ENCODE data around the gene PSMD1.

Gene PSMD1

GRCh38 chr2:231169488-231169887, 112.8 kb downstream of the PSMD1 start:
- H2AK5ac ChIP-seq (ENCODE audit: low read length), result no peak overlapping the region
- no peak overlapping the region for H3K4me2 ChIP-seq (ENCODE audit: low read length)
- H3K9ac ChIP-seq (ENCODE audit: low read length), result no peak overlapping the region
- no peaks in the 10 kb centered on the region for H3K79me2 ChIP-seq (ENCODE audit: control insufficient read depth, insufficient read depth, low read length)
- H3K23ac ChIP-seq (ENCODE audit: low read length), result no peak overlapping the region
- WGBS (ENCODE audit: extremely low coverage, insufficient coverage, low lambda C conversion rate), result no CpG with 5 or more reads among the region's 3 CpGs
- no peak overlapping the region for H4K8ac ChIP-seq (ENCODE audit: low read depth, low read length)
- H3K18ac ChIP-seq (ENCODE audit: low read length), result no peak overlapping the region
- no peak overlapping the region for H2BK15ac ChIP-seq (replicated peaks; ENCODE audit: low read depth)
- H3K27ac ChIP-seq (ENCODE audit: low read depth, low read length), result no peak overlapping the region
- H3K4me3 ChIP-seq (ENCODE audit: low read length), result no peak overlapping the region
- H2BK120ac ChIP-seq (ENCODE audit: low read depth, low read length), result no peak overlapping the region
- H3K27me3 ChIP-seq (ENCODE audit: insufficient read depth, low read length, poor library complexity), result no peaks in the 10 kb centered on the region
- DNase-seq, result no peak
- peaks cover 5% of the 10 kb centered on the region for H3K36me3 ChIP-seq (ENCODE audit: control insufficient read depth, insufficient read depth, low read length)
- no peak overlapping the region for H2BK5ac ChIP-seq (ENCODE audit: low read length)
- no peak overlapping the region for H3K4ac ChIP-seq (ENCODE audit: low read depth, low read length)
- no peaks in the 10 kb centered on the region for H3K4me1 ChIP-seq (ENCODE audit: control insufficient read depth, low read depth, low read length)
- H4K5ac ChIP-seq (ENCODE audit: low read length), result no peak overlapping the region
- no peaks in the 10 kb centered on the region for H3K79me1 ChIP-seq (ENCODE audit: low read length)
- no peak overlapping the region for H3K56ac ChIP-seq (ENCODE audit: low read length)

DNA sequence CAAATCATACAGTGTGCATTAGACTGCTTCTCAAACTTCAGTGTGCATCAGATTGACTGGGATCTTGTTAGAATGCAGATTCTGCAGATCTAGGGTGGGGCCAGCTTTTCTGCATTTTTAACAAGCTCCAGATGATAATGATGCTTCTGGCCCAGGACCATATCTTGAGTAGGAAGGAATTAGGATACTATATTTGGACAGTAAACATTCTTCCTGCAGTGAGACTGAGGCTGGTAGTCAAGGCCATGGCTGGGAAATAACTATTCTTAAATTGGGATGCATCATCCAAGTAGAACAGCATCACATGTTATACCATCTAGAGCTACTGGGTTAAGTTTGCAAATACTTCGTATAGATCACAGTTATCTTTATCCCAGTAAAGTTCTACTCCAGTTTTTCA, 113.4 kb downstream of the PSMD1 start:
- WGBS (ENCODE audit: extremely low coverage, insufficient coverage, low lambda C conversion rate), result no CpG with 5 or more reads among the region's 1 CpG

GRCh38 chr2:231172025-231172424, 115.4 kb downstream of the PSMD1 start:
- no peak overlapping the region for H4K5ac ChIP-seq (ENCODE audit: low read length)

More for the DNA sequence above, 113.4 kb downstream of the PSMD1 start:
- H3K4me2 ChIP-seq (ENCODE audit: low read length), result no peak overlapping the region
- no peak overlapping the region for H3K56ac ChIP-seq (ENCODE audit: low read length)
- H3K4me1 ChIP-seq (ENCODE audit: control insufficient read depth, low read depth, low read length), result no peaks in the 10 kb centered on the region
- no peak overlapping the region for H2BK5ac ChIP-seq (ENCODE audit: low read length)
- no peak overlapping the region for H2BK120ac ChIP-seq (ENCODE audit: low read depth, low read length)
- H3K79me2 ChIP-seq (ENCODE audit: control insufficient read depth, insufficient read depth, low read length), result no peaks in the 10 kb centered on the region
- no peak overlapping the region for H4K8ac ChIP-seq (ENCODE audit: low read depth, low read length)
- no peak overlapping the region for H3K4ac ChIP-seq (ENCODE audit: low read depth, low read length)
- H2BK15ac ChIP-seq (replicated peaks; ENCODE audit: low read depth), result no peak overlapping the region
- peaks cover 5% of the 10 kb centered on the region for H3K36me3 ChIP-seq (ENCODE audit: control insufficient read depth, insufficient read depth, low read length)
- no peak for DNase-seq
- H3K9ac ChIP-seq (ENCODE audit: low read length), result no peak overlapping the region
- H3K79me1 ChIP-seq (ENCODE audit: low read length), result no peaks in the 10 kb centered on the region
- no peak overlapping the region for H3K27ac ChIP-seq (ENCODE audit: low read depth, low read length)
- no peak overlapping the region for H4K5ac ChIP-seq (ENCODE audit: low read length)
- H3K27me3 ChIP-seq (ENCODE audit: insufficient read depth, low read length, poor library complexity), result no peaks in the 10 kb centered on the region
- no peak overlapping the region for H3K23ac ChIP-seq (ENCODE audit: low read length)
- H2AK5ac ChIP-seq (ENCODE audit: low read length), result no peak overlapping the region
- H3K4me3 ChIP-seq (ENCODE audit: low read length), result no peak overlapping the region
- H3K18ac ChIP-seq (ENCODE audit: low read length), result no peak overlapping the region

GRCh38 chr2:231174211-231174651, 117.6 kb downstream of the PSMD1 start:
- H3K18ac ChIP-seq (ENCODE audit: low read length), result no peak overlapping the region
- no peaks in the 10 kb centered on the region for H3K4me1 ChIP-seq (ENCODE audit: control insufficient read depth, low read depth, low read length)
- H3K79me2 ChIP-seq (ENCODE audit: control insufficient read depth, insufficient read depth, low read length), result no peaks in the 10 kb centered on the region
- no peaks in the 10 kb centered on the region for H3K79me1 ChIP-seq (ENCODE audit: low read length)
- no peak overlapping the region for H3K23ac ChIP-seq (ENCODE audit: low read length)
- H2BK120ac ChIP-seq (ENCODE audit: low read depth, low read length), result no peak overlapping the region
- H2AK5ac ChIP-seq (ENCODE audit: low read length), result no peak overlapping the region
- no CpG with 5 or more reads among the region's 2 CpGs for WGBS (ENCODE audit: extremely low coverage, insufficient coverage, low lambda C conversion rate)
- H4K8ac ChIP-seq (ENCODE audit: low read depth, low read length), result no peak overlapping the region
- no peaks in the 10 kb centered on the region for H3K27me3 ChIP-seq (ENCODE audit: insufficient read depth, low read length, poor library complexity)
- H3K9ac ChIP-seq (ENCODE audit: low read length), result no peak overlapping the region
- H3K27ac ChIP-seq (ENCODE audit: low read depth, low read length), result no peak overlapping the region
- no peak overlapping the region for H3K56ac ChIP-seq (ENCODE audit: low read length)
- peaks cover 3% of the 10 kb centered on the region for H3K36me3 ChIP-seq (ENCODE audit: control insufficient read depth, insufficient read depth, low read length)
- H4K5ac ChIP-seq (ENCODE audit: low read length), result no peak overlapping the region
- H2BK5ac ChIP-seq (ENCODE audit: low read length), result no peak overlapping the region
- H3K4me2 ChIP-seq (ENCODE audit: low read length), result no peak overlapping the region
- H2BK15ac ChIP-seq (replicated peaks; ENCODE audit: low read depth), result no peak overlapping the region
- no peak overlapping the region for H3K4ac ChIP-seq (ENCODE audit: low read depth, low read length)
- DNase-seq, result no peak
- no peak overlapping the region for H3K4me3 ChIP-seq (ENCODE audit: low read length)

More at GRCh38 chr2:231172025-231172424, 115.4 kb downstream of the PSMD1 start:
- H3K9ac ChIP-seq (ENCODE audit: low read length), result no peak overlapping the region
- H3K4me1 ChIP-seq (ENCODE audit: control insufficient read depth, low read depth, low read length), result no peaks in the 10 kb centered on the region
- no peak overlapping the region for H2BK120ac ChIP-seq (ENCODE audit: low read depth, low read length)
- no peaks in the 10 kb centered on the region for H3K79me1 ChIP-seq (ENCODE audit: low read length)
- no CpG with 5 or more reads among the region's 3 CpGs for WGBS (ENCODE audit: extremely low coverage, insufficient coverage, low lambda C conversion rate)
- no peak overlapping the region for H3K4me3 ChIP-seq (ENCODE audit: low read length)
- H2BK15ac ChIP-seq (replicated peaks; ENCODE audit: low read depth), result no peak overlapping the region
- no peak overlapping the region for H3K27ac ChIP-seq (ENCODE audit: low read depth, low read length)
- no peak overlapping the region for H3K4ac ChIP-seq (ENCODE audit: low read depth, low read length)
- no peak overlapping the region for H3K18ac ChIP-seq (ENCODE audit: low read length)
- no peak overlapping the region for H3K23ac ChIP-seq (ENCODE audit: low read length)
- no peak for DNase-seq
- no peak overlapping the region for H2BK5ac ChIP-seq (ENCODE audit: low read length)
- H3K27me3 ChIP-seq (ENCODE audit: insufficient read depth, low read length, poor library complexity), result no peaks in the 10 kb centered on the region
- no peak overlapping the region for H3K56ac ChIP-seq (ENCODE audit: low read length)
- no peak overlapping the region for H4K8ac ChIP-seq (ENCODE audit: low read depth, low read length)
- H3K36me3 ChIP-seq (ENCODE audit: control insufficient read depth, insufficient read depth, low read length), result peaks cover 4% of the 10 kb centered on the region
- H3K79me2 ChIP-seq (ENCODE audit: control insufficient read depth, insufficient read depth, low read length), result no peaks in the 10 kb centered on the region
- no peak overlapping the region for H2AK5ac ChIP-seq (ENCODE audit: low read length)
- no peak overlapping the region for H3K4me2 ChIP-seq (ENCODE audit: low read length)

DNA sequence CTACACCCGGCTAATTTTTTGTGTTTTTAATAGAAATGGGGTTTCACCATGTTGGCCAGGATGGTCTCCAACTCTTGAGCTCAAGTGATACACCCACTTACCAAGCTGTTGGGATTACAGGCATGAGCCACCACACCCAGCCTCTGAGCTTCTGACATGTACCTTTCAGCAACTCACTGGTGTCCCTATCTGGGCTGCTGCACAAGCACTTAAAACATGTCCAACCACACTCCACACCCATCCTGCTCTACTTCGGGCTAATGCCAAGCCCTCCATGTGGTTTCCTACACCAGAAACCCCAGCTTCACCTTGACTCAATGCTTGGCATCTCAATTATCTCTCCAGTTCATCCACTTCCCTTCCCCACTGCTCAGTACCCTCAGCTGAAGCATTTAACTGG, 119.4 kb downstream of the PSMD1 start:
- Histone ChIP-seq H4K8ac (ENCODE audit: low read depth, low read length) (no peak overlapping the region), H3K56ac (ENCODE audit: low read length) (no peak overlapping the region), H2AK5ac (ENCODE audit: low read length) (no peak overlapping the region), H3K79me1 (ENCODE audit: low read length) (no peaks in the 10 kb centered on the region), H3K23ac (ENCODE audit: low read length) (no peak overlapping the region), H2BK5ac (ENCODE audit: low read length) (no peak overlapping the region), H3K27ac (ENCODE audit: low read depth, low read length) (no peak overlapping the region), H3K36me3 (ENCODE audit: control insufficient read depth, insufficient read depth, low read length) (no peaks in the 10 kb centered on the region), H2BK120ac (ENCODE audit: low read depth, low read length) (no peak overlapping the region), H3K4me3 (ENCODE audit: low read length) (no peak overlapping the region), H3K79me2 (ENCODE audit: control insufficient read depth, insufficient read depth, low read length) (no peaks in the 10 kb centered on the region), H4K5ac (ENCODE audit: low read length) (no peak overlapping the region), H3K4me2 (ENCODE audit: low read length) (no peak overlapping the region), H3K9ac (ENCODE audit: low read length) (no peak overlapping the region), H3K18ac (ENCODE audit: low read length) (no peak overlapping the region), H3K27me3 (ENCODE audit: insufficient read depth, low read length, poor library complexity) (no peaks in the 10 kb centered on the region), H2BK15ac (replicated peaks; ENCODE audit: low read depth) (no peak overlapping the region), H3K4me1 (ENCODE audit: control insufficient read depth, low read depth, low read length) (no peaks in the 10 kb centered on the region), H3K4ac (ENCODE audit: low read depth, low read length) (no peak overlapping the region)
- DNase-seq, result no peak
- WGBS (ENCODE audit: extremely low coverage, insufficient coverage, low lambda C conversion rate), result no CpG with 5 or more reads among the region's 2 CpGs
